HG03521 (cell line): Measurements from ENCODE around the gene GPR31.

Source experiments
- ATAC-seq: cut with Tn5 transposase; IDR thresholded peaks from one replicate; pipeline ENCODE4 v1.9.1; 2021; ENCODE audit warnings: mild to moderate bottlenecking, moderate library complexity; ENCODE audit not compliant: unreplicated experiment

The GPR31 gene

GRCh38 chr6:167120583-167120903 is 37.2 kb downstream of the GPR31 start:
- ATAC-seq, result no peak

- ATAC-seq, result no peak
Measured at GRCh38 chr6:167119670-167120582, 37.9 kb downstream of the GPR31 start.

GRCh38 chr6:167118839-167119238 is 38.9 kb downstream of the GPR31 start:
- ATAC-seq, result no peak

GRCh38 chr6:167118006-167118405 is 39.8 kb downstream of the GPR31 start:
- no peak for ATAC-seq

- ATAC-seq, result no peak
Measured at GRCh38 chr6:167116838-167117228, 40.9 kb downstream of the GPR31 start.

- ATAC-seq, result no peak
Measured at GRCh38 chr6:167116109-167116837, 41.5 kb downstream of the GPR31 start.

- no peak for ATAC-seq
Measured at GRCh38 chr6:167115054-167115453, 42.7 kb downstream of the GPR31 start.

- ATAC-seq, result peak; percentile 84
Measured at GRCh38 chr6:167113935-167114910, 43.6 kb downstream of the GPR31 start.

- ATAC-seq, result peak; percentile 48
Measured at GRCh38 chr6:167113047-167113754, 44.6 kb downstream of the GPR31 start.

GRCh38 chr6:167112421-167112820 is 45.4 kb downstream of the GPR31 start:
- ATAC-seq, result no peak

- no peak for ATAC-seq
Measured at GRCh38 chr6:167111597-167111996, 46.2 kb downstream of the GPR31 start.

GRCh38 chr6:167109651-167110050 is 48.1 kb downstream of the GPR31 start:
- ATAC-seq, result no peak

GRCh38 chr6:167108278-167108677 is 49.5 kb downstream of the GPR31 start:
- no peak for ATAC-seq

- ATAC-seq, result no peak
Measured at GRCh38 chr6:167107787-167108186, 50.0 kb downstream of the GPR31 start.

GRCh38 chr6:167106406-167106805 is 51.4 kb downstream of the GPR31 start:
- ATAC-seq, result no peak
